Measurements from ENCODE around the gene EIF3A.

- no peak for TF ChIP-seq GABPA (IDR thresholded peaks at IDR 0.05 in 1 of 2, conservative IDR thresholded peaks at IDR 0.05 in 1 of 2)
- TF ChIP-seq, protein P1, sequence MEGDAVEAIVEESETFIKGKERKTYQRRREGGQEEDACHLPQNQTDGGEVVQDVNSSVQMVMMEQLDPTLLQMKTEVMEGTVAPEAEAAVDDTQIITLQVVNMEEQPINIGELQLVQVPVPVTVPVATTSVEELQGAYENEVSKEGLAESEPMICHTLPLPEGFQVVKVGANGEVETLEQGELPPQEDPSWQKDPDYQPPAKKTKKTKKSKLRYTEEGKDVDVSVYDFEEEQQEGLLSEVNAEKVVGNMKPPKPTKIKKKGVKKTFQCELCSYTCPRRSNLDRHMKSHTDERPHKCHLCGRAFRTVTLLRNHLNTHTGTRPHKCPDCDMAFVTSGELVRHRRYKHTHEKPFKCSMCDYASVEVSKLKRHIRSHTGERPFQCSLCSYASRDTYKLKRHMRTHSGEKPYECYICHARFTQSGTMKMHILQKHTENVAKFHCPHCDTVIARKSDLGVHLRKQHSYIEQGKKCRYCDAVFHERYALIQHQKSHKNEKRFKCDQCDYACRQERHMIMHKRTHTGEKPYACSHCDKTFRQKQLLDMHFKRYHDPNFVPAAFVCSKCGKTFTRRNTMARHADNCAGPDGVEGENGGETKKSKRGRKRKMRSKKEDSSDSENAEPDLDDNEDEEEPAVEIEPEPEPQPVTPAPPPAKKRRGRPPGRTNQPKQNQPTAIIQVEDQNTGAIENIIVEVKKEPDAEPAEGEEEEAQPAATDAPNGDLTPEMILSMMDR (IDR thresholded peaks at IDR 0.05; ENCODE audit: low read depth, low read length, missing input control), result no peak
- TF ChIP-seq, protein P2, sequence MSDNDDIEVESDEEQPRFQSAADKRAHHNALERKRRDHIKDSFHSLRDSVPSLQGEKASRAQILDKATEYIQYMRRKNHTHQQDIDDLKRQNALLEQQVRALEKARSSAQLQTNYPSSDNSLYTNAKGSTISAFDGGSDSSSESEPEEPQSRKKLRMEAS (IDR thresholded peaks at IDR 0.05), result no peak
- no peak for TF ChIP-seq SP1 (IDR thresholded peaks at IDR 0.05)
These were observed 49.1 kb upstream of the EIF3A start for GRCh38 chr10:119129721-119130120.

Data from liver (tissue), 3 donors.